Measurements from ENCODE around the gene MTR.

DNA sequence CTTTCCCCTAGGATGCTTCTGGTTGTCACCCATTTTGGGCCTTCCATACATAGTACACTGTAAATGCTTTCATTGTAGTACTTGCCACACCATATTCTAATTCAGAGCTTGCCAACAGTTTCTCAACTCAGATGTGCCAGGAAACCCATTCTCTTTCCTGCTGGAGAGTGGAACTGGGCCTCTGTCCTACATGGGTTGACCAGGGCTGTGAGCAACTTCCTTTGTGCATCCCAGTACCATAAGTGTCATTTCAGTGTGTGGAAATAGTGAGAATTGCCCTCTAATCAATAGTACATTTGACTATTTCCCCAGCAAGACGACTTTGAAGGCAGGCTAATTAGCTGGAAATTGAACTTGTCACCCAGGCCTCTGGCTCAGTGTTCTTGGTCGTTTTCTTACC lies 74.8 kb downstream of the MTR start:
- TF ChIP-seq CTCF (IDR thresholded peaks at IDR 0.05) (no peak), POLR2A (IDR thresholded peaks at IDR 0.05) (no peak)
